OCI-LY3 (cell line): ENCODE measurements around the gene MAML2.

Source experiments
- CTCF ChIP-seq: fragments of 200-600, 300-600 bp; sonication (generic); IDR thresholded peaks from 2 replicates; pipeline ENCODE4 v1.5.1; 2014; ENCODE audit warnings: antibody characterized with exemption, low read length, low read depth
- EZH2phosphoT487 ChIP-seq: fragments of 200-600 bp; shearing (Covaris generic); IDR thresholded peaks from 2 replicates; pipeline ENCODE4 v1.6.1; 2018; ENCODE audit warnings: antibody characterized with exemption, mixed run types, low read depth

GRCh38 chr11:96051820-96052219 lies 291.2 kb downstream of the MAML2 start:
- TF ChIP-seq CTCF (no peak), EZH2phosphoT487 (no peak)
